T47D (cell line): ENCODE data around the gene MFSD1.
A peak's percentile ranks its signal among the peaks of the same experiment; 100 is the strongest.

ENCODE experiments used
- DNase-seq, 2 experiments: peaks; one replicate each; pipeline versions ENCODE4 v3.0.0 to v3.0.0-alpha.2; 2011 to 2012; ENCODE audit warnings: low read depth in 1 of 2, low spot score in 1 of 2
- JUND ChIP-seq: IDR thresholded peaks from 2 replicates; pipeline ENCODE4 v1.6.1; 2012; ENCODE audit warnings: low read depth
- in situ Hi-C: cut with HindIII; loops from 2 replicates; pipeline ENCODE4 v1.10.0; 2016; ENCODE audit warnings: low sequenced_read_pairs, low pct_unique_long_range_greater_than_20kb

Gene MFSD1

DNA sequence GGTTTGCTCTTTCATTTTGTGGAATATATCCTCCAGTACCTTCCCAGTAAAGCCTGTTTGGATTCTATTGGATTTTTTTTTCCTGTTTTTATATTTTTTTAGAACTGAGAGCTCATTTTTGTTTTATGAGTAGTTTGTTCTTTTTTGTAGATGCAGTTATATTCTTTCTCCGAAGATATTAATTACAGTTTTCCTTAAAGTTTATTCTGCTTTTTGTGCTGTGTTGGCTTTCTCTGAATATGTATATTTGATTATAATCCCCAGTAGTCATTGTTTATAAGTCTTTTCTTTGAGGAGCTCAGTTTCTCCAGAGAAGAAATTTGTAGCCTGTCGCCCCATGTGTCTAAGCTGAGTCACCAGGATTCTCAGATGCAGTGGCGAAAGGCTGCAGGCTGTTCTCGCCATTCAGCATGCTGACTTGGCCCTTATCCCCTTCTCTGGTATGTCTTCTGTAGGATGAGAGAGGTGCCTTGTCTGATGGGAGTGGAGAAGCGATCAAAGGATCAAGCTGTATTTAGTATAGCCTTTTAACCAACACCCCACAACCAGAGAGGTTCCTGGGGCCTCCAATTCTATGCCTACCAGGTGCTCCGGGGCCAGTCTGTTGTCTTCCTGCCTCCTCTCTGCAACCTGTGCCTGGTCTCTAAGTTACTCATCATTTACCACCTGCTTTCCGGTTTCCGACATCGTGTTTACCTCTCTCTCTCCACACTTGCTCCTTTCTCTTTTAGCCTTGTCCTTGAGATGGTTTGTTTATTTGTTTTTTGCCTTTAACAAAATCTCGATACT, 31.7 kb upstream of the MFSD1 start:
- in situ Hi-C loops, result no loop called here
- no peak for TF ChIP-seq JUND
- no peak for DNase-seq

DNA sequence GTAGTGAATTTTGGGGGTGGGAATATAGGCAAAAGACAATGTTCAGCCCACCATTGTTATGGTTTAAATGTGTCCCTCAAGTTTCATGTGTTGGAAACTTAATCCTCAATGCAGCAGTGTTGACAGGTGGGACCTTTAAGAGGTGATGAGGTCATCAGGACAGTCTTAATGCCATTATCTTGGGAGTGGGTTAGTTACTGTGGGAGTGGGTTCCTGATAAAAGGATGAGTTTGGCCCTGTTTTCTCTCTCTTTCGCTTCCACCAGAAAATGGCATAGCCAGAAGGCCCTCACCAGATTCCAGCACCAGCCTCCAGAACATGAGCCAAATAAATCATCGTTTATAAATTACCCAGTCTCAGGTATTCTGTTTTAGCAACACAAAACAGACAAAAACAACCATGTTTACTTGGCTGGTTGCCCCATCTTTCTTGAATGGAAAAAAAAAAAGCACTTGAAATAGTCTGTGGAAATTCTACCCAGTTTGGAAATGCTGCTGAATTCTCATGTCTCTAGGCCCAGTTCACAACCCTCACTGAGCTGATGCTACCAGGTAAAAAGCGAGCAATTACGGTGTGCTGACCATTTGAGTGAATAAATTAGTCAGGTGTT, 31.0 kb upstream of the MFSD1 start:
- in situ Hi-C loops, result no loop called here
- no peak for TF ChIP-seq JUND
- DNase-seq, result no peak

DNA sequence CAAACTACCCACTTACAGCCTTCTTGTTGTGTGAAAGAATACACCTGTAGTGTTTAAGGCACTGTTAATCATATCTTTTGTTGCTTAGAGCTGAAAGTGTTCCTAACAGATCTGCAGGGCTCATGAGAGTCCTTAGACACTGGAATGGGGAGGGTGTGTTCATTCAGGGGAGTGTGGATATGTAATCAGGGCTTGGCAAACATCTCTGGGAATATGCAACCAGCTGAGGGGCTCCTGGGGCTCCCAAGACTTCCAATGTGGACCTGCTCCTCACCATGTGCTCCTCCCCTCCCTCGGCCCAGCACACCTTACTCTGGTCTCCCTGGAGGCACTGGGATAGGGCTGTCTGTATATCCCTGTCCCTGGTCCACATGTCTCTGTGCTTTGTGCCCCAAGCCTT, 30.3 kb upstream of the MFSD1 start:
- in situ Hi-C loops, result no loop called here
- TF ChIP-seq JUND, result no peak
- DNase-seq, result no peak

DNA sequence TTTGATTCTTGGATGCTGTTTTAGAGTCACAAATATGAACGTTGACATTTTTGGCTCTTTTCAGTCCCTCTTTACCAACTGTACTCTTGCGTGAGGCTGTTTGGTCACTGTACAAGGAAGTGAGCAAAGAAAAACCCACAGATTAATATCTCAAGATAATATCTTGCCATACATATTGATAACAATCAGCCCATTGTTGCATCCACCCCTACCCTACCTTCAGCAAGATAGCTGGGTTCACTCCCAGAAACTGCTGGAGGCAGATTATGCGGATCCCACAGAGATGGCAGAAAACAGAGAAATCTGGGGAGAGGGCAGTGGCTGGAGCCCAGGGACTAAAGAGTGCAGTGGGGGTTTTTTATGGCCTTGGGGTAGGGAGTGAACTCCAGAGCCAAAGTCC, 29.9 kb upstream of the MFSD1 start:
- in situ Hi-C loops, result no loop called here
- peak in 1 of 2 experiments; percentile 20 for DNase-seq
- TF ChIP-seq JUND, result peak; percentile 51; the same call in 1 of the 2 replicates

- DNase-seq, result no peak
- in situ Hi-C loops, result no loop called here
- no peak for TF ChIP-seq JUND
These were observed 28.7 kb upstream of the MFSD1 start for GRCh38 chr3:158773166-158773565.

- DNase-seq, result no peak
- in situ Hi-C loops, result no loop called here
- TF ChIP-seq JUND, result no peak
These were observed 27.7 kb upstream of the MFSD1 start for GRCh38 chr3:158773845-158774830.

DNA sequence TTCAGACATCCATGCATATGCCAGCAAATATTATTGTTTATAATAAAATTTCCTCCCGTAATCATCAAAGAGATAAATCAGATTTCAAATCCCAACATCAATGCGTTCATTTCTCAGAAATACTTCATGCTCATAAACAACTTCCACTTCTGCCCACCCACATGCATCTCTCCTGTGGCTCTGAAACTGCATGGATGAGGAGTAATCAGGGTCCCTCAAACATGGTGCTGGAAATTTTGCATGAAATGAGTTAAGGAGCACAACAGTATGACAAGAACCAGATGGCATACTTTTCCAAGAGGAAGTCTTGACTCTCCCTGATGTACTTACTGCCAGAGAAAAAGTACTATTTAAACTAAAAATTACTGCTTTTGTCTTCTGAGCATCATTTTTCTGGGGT, 26.9 kb upstream of the MFSD1 start:
- in situ Hi-C loops, result no loop called here
- DNase-seq, result no peak
- no peak for TF ChIP-seq JUND

DNA sequence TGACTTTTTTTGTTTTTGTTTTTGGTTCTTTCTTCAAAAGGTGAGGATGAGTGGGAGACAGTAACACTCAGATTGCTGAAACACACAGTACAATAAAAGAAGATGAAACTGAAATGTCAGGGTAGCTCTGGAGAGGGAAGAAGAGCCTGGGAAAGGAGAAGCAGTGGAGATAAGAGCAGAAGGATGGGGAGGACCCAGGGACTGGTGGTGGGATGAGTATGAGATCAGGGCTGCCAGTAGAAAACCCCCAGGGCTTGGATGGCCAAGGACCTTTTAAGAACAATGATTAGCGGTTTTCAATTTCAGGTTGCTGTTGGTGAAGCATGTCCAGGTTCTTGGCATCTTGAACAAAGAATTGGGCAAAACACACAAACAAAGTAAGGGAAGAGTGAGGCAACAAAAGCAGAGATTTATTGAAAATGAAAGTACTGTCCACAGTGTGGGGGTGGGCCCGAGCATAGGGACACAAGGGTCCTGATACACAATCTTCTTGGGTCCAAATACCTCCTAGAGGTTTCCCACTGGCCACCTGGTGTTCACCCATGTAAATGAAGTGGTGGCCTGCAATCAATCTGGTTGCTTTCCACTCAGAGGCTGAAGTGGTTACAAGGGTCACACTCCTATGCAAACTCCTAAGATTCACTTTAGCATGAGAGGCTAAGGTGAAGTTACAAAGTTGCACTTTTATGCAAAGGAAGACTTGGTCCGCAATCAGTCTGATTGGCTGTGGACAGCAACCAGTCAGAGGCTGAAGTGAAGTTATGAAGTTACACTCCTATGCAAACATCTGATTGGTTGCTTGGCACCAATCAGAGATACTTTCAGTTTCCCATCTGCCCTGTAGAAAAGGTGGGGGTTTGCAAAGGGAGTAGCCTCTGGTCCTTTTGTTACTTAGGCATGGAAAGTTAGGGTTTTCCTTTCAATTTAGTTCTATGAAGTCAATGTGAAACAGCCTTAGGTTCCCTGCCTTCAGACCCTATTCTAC, 26.1 kb upstream of the MFSD1 start:
- TF ChIP-seq JUND, result no peak
- in situ Hi-C loops, result no loop called here
- peak in 1 of 2 experiments; percentile 43 for DNase-seq

DNA sequence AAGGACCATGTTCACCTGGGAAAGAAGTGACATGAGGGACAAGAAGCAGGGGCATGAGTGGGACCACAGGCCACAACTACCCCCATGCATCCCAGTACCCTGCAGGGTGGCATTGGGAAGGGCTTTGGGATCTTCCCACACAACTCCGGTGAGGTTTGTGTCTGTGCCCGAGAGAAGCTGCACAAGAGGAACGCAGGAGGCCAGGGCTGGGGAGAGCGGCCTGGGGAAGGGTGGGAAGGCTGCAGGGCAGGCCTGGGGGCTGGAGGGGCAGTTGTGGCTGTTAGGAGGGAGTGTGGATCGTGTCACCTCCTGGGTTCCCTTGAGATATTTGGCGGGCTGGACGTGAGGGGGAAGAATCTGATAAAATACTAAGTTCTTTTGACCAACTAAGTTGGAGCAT, 25.3 kb upstream of the MFSD1 start:
- TF ChIP-seq JUND, result no peak
- no peak for DNase-seq
- in situ Hi-C loops, result no loop called here

DNA sequence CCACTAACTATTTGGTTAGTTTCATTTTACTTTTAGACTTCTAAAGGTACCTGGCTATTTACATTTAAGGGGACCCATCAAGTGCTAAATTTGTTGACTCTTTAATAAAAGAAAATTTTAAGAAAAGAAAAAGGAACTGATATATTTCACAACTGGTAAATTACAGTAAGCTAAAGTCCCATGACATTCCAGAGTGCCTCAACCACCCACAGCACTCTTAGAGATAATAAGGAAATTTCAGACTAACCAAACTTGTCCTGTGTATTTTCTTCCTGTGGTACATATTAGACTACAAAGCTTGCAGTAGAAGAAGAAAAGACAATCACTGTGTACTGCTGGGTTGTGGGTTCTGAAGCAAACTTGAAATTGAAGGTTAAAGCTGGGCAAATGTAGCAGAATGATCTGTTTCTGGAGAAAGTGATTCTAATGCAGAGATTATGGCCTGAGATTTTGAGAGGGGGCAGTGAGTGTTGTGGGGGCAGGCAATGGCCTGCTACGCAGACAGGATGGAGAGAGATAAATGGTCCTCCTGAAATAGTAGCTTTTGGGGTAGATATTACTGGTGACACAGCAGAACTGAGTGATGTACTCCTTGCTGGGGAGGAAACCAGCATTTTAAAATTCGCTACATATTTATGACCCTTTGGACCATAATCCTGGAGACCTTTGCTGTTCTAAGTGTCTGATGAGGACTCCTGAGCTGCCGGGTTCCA, 24.5 kb upstream of the MFSD1 start:
- in situ Hi-C loops, result no loop called here
- TF ChIP-seq JUND, result no peak
- no peak for DNase-seq

GRCh38 chr3:158780766-158781165, 21.1 kb upstream of the MFSD1 start:
- DNase-seq, result no peak
- TF ChIP-seq JUND, result no peak
- in situ Hi-C loops, result no loop called here
